Mesodermal cell (in vitro differentiated cells): ENCODE data around the gene MC1R. TPM values are rescaled to one million over a fixed set of nuclear protein-coding genes. Genes with fewer than 3 reads are reported as not detected.
A peak's percentile ranks its signal among the peaks of the same experiment; 100 is the strongest.
"Not testable (repeated sequence)": the region's sequence is repeated elsewhere in the genome, so short reads cannot be mapped to it uniquely, and the experiment has no call there.

Experiments used
- H3K27ac ChIP-seq: 2 replicates; pipeline ENCODE4 v1.7.0; 2013; ENCODE audit warnings: mild to moderate bottlenecking, low read depth, low read length, moderate library complexity; ENCODE audit not compliant: severe bottlenecking
- H3K36me3 ChIP-seq: 2 replicates; pipeline ENCODE4 v1.7.1; 2013; ENCODE audit warnings: mild to moderate bottlenecking, low read length, moderate library complexity; ENCODE audit not compliant: control insufficient read depth, insufficient read depth
- H3K4me1 ChIP-seq: one replicate; pipeline ENCODE4 v1.7.1; 2013; ENCODE audit warnings: mild to moderate bottlenecking, low read length; ENCODE audit not compliant: insufficient read depth, control insufficient read depth, poor library complexity, severe bottlenecking
- H3K4me3 ChIP-seq: 2 replicates; pipeline ENCODE4 v1.7.0; 2013; ENCODE audit warnings: low read length, control low read depth, mild to moderate bottlenecking; ENCODE audit not compliant: insufficient read depth, poor library complexity, severe bottlenecking; ENCODE audit errors: extremely low read depth
- H3K9me3 ChIP-seq: 2 replicates; pipeline ENCODE4 v1.7.1; 2013; ENCODE audit warnings: mild to moderate bottlenecking, low read length, moderate library complexity; ENCODE audit not compliant: control insufficient read depth
- WGBS, 2 experiments: methylation state at CpG; one replicate each; pipeline ENCODE4 v1.1.5; 2013; ENCODE audit warnings: missing lambda C conversion rate in 2 of 2; ENCODE audit not compliant: insufficient coverage in 2 of 2; 5-methylcytosine and 5-hydroxymethylcytosine counted together
- polyA plus RNA-seq, 2 experiments: library from polyadenylated mRNA; stranded (reverse); fragments of 50-300 nt; gene quantifications; one replicate each; pipeline ENCODE4 v1.2.3, GENCODE V29; 2013

MC1R gene
- 6.0 TPM for polyA plus RNA-seq (2013, experiment 1 of 2)
- 5.1 TPM for polyA plus RNA-seq (2013, experiment 2 of 2)

DNA sequence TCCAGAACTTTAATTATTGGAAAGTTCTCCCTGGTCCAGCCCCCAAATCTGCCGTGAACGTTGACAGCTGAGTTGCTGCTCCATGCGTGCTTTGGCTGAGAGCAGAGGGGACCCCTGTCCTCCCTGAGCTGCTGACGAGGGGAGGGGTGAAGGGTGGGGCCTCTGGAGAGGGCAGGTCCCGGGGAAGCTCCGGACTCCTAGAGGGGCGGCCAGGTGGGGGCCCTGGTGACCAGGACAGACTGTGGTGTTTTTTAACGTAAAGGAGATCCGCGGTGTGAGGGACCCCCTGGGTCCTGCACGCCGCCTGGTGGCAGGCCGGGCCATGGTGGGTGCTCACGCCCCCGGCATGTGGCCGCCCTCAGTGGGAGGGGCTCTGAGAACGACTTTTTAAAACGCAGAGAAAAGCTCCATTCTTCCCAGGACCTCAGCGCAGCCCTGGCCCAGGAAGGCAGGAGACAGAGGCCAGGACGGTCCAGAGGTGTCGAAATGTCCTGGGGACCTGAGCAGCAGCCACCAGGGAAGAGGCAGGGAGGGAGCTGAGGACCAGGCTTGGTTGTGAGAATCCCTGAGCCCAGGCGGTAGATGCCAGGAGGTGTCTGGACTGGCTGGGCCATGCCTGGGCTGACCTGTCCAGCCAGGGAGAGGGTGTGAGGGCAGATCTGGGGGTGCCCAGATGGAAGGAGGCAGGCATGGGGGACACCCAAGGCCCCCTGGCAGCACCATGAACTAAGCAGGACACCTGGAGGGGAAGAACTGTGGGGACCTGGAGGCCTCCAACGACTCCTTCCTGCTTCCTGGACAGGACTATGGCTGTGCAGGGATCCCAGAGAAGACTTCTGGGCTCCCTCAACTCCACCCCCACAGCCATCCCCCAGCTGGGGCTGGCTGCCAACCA, at the start of gene MC1R:
Gene MC1R (plus strand): TSS at position 410 of the 895 bp plus-strand sequence. CDS start 397 bp downstream, at position 807.
- Histone ChIP-seq H3K36me3 (no peaks in the 10 kb centered on the region), H3K4me3 (peak within 1 kb of the TSS; percentile 31), H3K27ac (peak within 1 kb of the TSS; percentile 72), H3K4me1 (peaks cover 27% of the 10 kb centered on the region), H3K9me3 (no peaks in the 10 kb centered on the region)
- 16 to 21% methylated on average over 18 to 23 of the region's 23 CpGs for WGBS, 2 experiments

- H3K27ac ChIP-seq = no peak overlapping the region
- H3K4me1 ChIP-seq = no peaks in the 10 kb centered on the region
- H3K4me3 ChIP-seq = no peak overlapping the region
- H3K36me3 ChIP-seq = peaks cover 10% of the 10 kb centered on the region
- 97 to 98% methylated on average over 9 to 12 of the region's 12 CpGs for WGBS, 2 experiments
- peaks cover 13% of the 10 kb centered on the region for H3K9me3 ChIP-seq
Observed at GRCh38 chr16:89869911-89870310, 48.8 kb upstream of the MC1R start.

GRCh38 chr16:89870440-89870839, 48.2 kb upstream of the MC1R start:
- no peak overlapping the region for H3K27ac ChIP-seq
- peaks cover 15% of the 10 kb centered on the region for H3K36me3 ChIP-seq
- 94 to 95% methylated on average over 5 of the region's 6 CpGs for WGBS, 2 experiments
- H3K4me1 ChIP-seq = no peaks in the 10 kb centered on the region
- H3K4me3 ChIP-seq = no peak overlapping the region
- peaks cover 13% of the 10 kb centered on the region for H3K9me3 ChIP-seq

- WGBS, 2 experiments = 88 to 100% methylated on average over 2 to 8 of the region's 9 CpGs
- peaks cover 26% of the 10 kb centered on the region for H3K36me3 ChIP-seq
- peaks cover 13% of the 10 kb centered on the region for H3K9me3 ChIP-seq
- no peak overlapping the region for H3K27ac ChIP-seq
- H3K4me3 ChIP-seq = no peak overlapping the region
- H3K4me1 ChIP-seq = no peaks in the 10 kb centered on the region
Observed at GRCh38 chr16:89871895-89872294, 46.8 kb upstream of the MC1R start.

- Histone ChIP-seq H3K4me3 (peak within 1 kb of the TSS; percentile 76), H3K27ac (peak within 1 kb of the TSS; percentile 100), H3K4me1 (no peaks in the 10 kb centered on the region), H3K36me3 (peaks cover 40% of the 10 kb centered on the region), H3K9me3 (peaks cover 1% of the 10 kb centered on the region)
- WGBS, 2 experiments = 1 to 2% methylated on average over 61 to 92 of the region's 104 CpGs
Observed at GRCh38 chr16:89873109-89873971, 45.3 kb upstream of the MC1R start, which contains the start of gene TCF25. Gene TCF25, plus strand, starts transcription at chr16:89873592. Its CDS starts 76 bp downstream, at chr16:89873668.

DNA sequence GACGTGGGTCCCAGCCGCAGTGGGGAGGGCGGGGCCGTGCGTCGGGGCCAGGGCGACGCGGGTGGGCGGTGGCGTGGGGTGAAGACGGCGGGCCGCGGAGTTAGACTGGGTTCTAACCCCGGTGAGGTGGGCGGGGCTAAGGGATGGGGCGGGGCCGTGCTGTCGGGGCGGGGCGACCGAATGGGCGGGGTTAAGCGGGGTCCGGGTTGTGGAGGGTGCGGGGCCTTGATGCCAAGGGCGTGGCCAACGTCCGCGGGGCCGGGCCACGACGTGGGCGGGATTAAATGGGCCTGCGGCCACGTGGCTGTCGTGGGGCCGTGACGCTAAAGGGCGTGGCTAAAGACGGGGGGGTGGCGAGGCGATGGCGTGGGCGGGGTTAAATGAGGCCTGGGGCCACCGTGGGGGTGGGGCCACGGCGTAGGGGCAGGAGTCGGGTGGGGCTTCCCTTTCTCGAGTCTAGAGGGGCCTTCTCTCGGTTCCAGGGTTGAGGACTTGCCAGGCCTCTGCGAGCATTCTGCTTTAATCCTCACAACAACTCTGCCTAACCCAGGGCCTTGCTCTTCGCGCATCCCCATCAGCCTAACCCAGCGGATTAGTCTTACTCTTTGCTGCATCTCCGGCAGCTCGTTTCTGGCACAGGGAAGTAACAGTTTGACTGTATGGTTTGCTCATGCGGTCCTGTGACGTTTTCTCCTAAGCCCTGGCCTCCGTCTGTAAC, 44.5 kb upstream of the MC1R start:
- Histone ChIP-seq H3K36me3 (peaks cover 48% of the 10 kb centered on the region), H3K4me1 (no peaks in the 10 kb centered on the region), H3K4me3 (peak overlapping the region; percentile 76), H3K27ac (peak overlapping the region; percentile 100), H3K9me3 (no peaks in the 10 kb centered on the region)
- WGBS, 2 experiments = 13 to 45% methylated on average over 14 to 52 of the region's 61 CpGs

DNA sequence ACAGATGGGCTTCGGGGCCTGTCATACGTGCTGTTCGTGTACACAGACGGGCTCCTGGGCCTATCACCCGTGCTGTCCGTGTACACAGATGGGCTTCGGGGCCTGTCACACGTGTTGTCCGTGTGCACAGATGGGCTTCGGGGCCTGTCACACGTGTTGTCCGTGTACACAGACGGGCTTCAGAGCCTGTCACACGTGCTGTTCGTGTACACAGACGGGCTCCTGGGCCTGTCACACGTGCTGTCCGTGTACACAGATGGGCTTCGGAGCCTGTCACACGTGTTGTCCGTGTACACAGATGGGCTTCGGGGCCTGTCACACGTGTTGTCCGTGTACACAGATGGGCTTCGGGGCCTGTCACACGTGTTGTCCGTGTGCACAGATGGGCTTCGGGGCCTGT, 39.5 kb upstream of the MC1R start:
- 94 to 97% methylated on average over 19 to 21 of the region's 28 CpGs for WGBS, 2 experiments
- not testable (repeated sequence) for H3K4me1 ChIP-seq, H3K4me3 ChIP-seq, H3K27ac ChIP-seq, H3K9me3 ChIP-seq
- peaks cover 93% of the 10 kb centered on the region for H3K36me3 ChIP-seq

GRCh38 chr16:89880477-89881367, 37.9 kb upstream of the MC1R start:
- H3K4me3 ChIP-seq = no peak overlapping the region
- no peaks in the 10 kb centered on the region for H3K9me3 ChIP-seq
- no peak overlapping the region for H3K27ac ChIP-seq
- peaks cover 93% of the 10 kb centered on the region for H3K36me3 ChIP-seq
- no peaks in the 10 kb centered on the region for H3K4me1 ChIP-seq
- WGBS, 2 experiments = 93 to 95% methylated on average over 12 to 15 of the region's 18 CpGs

- H3K27ac ChIP-seq = no peak overlapping the region
- no peaks in the 10 kb centered on the region for H3K4me1 ChIP-seq
- H3K36me3 ChIP-seq = peaks cover 93% of the 10 kb centered on the region
- H3K9me3 ChIP-seq = no peaks in the 10 kb centered on the region
- no peak overlapping the region for H3K4me3 ChIP-seq
- 94 to 96% methylated on average over 5 of the region's 6 CpGs for WGBS, 2 experiments
Observed at GRCh38 chr16:89881368-89881730, 37.3 kb upstream of the MC1R start.
